NCI-H748 treated with DMSO at 0.1 percent for 48 hours (cell line): Measurements from ENCODE around the gene NAA25.
"Not testable (repeated sequence)": the region's sequence is repeated elsewhere in the genome, so short reads cannot be mapped to it uniquely, and the experiment has no call there.

Experiments
- DNase-seq: peaks from one replicate; lab custom pipeline; 2025; lab: John Stamatoyannopoulos, UW

The NAA25 gene

DNA sequence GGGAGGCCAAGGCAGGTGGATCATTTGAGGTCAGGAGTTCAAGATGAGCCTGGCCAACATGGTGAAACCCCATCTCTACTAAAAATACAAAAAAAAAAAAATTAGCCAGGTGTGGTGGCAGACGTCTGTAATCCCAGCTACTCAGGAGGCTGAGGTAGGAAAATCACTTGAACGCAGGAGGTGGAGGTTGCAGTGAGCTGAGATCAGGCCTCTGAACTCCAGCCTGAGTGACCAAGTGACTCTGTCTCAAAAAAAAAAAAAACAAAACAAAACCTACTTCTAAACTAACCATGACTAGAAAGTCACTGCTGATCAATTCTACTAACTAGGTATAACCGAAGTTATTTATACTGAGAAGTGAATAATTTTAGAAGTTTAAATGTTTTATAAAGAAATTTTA lies 99.0 kb downstream of the NAA25 start:
- not testable (repeated sequence) for DNase-seq

DNA sequence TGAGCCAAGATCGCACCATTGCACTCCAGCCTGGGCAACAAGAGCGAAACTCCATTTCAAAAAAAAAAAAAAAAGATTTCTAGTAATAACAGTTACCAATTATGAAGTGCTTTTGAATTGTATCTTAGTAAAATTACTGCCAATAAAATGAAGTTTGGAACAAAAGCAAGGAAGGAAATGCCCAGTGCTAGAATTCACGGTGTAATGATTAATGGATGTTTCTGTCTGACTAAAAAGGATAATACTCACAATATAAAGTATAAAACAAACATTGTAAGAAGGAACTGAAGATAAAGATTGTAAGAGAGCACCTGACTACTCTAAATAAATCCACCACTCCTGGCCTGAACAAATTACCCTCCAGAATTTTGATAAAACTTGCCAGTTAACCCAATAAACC lies 99.7 kb downstream of the NAA25 start:
- DNase-seq: no peak

DNA sequence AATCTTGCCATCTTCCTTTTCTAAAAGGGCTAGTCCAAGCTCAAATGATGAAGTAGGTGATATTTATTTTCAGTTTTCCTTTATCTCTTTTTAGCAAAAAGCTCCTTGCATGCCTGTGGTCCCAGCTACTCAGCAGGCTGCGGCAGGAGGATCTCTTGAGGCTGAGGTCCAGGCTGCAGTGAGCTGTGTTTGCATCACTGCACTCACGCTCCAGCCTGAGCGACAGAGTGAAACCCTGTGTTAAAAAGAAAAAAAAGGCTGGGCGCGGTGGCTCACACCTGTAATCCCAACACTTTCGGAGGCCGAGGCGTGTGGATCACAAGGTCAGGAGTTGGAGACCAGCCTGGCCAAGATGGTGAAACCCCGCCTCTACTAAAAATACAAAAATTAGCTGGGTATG lies 100.6 kb downstream of the NAA25 start:
- no peak for DNase-seq

DNA sequence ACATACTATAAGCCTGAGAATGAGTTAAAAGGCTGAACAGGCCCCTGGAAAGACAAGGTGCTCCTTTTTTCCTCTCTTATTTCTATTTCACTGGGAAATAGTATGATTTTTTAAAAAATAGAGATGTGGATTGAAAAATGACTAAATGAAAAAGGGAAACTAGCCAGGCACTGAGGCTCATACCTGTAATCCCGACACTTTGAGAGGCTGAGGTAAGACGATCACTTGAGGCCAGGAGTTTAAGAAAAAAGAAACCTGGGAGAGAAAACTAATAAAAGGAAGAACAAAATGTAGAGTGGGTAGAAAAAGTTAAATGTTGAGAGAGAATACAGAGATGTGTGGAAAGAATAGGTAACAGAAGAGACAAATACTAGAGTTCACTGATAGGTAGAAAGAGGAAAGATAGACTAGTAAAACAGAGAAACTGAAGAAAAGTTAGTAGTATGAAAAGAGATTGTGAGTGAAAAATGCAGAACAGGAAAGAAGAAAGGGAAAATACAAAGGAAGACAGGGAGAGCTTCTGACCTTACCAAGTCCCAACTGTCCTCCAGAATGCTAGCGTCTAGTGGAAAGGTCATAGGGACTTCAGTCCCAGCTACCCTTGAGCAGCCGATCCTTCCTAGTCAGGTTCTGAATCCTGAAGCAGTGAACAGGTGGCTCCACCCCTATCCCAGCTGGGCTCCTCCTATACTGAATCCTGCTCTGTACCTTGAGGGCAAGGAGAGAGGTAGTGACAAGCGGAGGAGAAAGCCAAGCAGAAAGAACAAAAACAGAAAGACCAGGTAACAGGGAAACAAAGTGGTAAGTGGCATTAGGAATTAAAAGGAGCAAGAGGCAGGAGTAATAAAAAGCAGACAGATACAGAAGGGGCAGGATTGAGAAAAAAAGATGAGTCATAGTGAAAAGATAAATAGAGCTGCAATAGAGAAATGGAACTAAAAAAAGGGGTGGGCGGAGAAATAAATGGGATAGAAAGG lies 102.9 kb downstream of the NAA25 start:
- no peak for DNase-seq

DNA sequence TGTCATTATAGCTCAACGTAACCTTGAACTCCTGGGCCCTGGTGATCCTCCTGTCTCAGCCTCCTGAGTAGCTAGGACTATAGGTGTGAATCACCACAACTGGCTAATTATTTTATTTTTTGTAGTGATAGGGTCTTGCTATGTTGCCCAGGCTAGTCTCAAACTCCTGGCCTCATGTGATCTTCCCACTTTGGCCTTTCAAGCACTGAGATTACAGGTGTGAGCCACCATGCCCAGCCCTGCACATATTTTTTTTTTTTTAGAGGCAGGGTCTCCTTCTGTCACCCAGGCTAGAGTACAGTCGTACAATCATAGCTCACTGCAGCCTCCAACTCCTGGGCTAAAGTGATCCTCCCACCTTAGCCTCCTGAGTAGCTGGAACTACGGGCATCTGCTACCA lies 104.5 kb downstream of the NAA25 start:
- DNase-seq: no peak

DNA sequence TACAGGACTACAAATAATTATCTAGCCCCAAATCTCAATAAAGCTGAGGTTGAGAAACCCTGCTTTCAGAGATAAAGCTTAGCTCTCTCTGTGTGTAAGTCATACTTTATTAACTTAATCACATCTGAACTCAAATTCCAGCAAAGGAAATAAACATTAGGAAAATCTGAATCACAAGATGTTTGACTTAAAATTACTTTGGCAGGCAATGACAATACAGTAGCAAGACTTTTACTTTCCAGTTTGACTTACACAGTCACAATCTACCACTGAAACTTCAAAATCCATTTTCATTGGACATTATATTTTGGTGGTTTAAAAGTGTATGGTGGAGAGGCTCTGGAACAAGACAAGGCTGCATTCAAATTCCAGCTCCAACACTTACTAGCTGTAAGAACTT lies 107.0 kb downstream of the NAA25 start:
- no peak for DNase-seq

DNA sequence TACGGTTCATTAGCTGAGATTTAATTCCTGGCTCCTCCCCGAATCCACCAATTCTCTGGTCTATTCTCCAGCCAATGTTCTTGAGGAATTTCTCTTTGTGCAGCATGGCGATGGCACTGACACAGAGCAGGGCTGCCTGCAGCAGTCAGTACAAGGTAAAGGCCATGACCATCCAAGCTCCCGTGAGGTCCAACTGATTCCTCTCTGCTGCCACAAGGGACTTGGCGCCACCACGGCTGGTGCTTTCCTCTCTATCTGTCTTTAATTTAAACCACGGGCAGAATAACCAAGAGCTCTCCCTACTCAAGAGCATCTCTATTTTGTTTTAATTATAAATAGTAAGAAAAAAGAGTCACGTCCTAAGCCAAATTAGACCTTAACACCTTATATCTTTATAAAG lies 107.8 kb downstream of the NAA25 start:
- DNase-seq: no peak

DNA sequence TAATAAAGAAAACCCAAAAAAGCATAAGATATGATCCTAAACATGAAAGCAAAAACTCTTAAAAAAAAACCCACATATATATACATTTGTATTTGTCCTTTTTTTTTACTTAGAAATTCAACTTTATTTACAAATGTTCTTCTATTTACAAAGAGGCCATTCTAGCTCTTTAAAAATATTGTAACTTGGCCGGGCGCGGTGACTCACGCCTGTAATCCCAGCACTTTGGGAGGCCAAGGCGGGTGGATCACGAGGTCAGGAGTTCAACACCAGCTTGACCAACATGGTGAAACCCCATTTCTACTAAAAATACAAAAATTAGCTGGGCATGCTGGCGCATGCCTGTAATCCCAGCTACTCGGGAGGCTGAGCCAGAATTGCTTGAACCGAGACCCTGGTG lies 109.5 kb downstream of the NAA25 start:
- DNase-seq: not testable (repeated sequence)

DNA sequence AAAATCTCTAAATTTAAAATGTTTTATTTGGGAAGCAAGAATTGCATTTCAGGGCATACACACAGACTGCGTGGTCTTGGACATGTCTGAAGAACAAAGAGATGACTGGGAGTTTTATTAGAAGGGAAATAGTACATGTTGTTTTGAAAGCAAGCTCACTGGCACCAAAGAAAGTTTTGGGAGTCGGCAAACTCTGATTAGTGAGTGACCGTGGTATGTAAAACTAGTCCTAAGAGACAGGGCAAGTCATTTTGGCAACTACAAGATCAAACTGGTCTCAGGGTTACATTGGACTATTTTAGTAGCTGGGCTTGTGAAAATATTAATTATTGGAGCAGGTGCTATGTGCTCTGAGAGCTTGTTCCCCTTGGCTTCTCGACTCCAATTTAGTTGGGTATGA lies 110.6 kb downstream of the NAA25 start:
- DNase-seq: no peak

DNA sequence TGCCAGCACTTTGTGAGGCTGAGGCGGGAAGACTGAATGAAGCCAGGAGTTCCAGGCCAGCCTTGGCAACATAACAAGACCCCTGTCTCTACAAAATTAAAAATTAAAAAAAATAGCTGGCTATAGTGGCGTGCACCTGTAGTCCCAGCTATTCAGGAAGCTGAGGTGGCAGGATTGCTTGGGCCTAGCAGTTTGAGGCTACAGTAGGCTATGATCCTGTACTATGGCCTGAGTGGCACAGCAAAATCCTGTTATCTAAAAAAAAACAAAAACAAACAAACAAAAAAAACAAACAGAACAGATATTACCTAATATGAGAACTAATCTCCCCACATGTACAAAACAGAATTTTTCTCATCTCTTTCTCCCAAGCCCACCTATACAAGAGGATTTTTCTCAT lies 111.3 kb downstream of the NAA25 start:
- no peak for DNase-seq

DNA sequence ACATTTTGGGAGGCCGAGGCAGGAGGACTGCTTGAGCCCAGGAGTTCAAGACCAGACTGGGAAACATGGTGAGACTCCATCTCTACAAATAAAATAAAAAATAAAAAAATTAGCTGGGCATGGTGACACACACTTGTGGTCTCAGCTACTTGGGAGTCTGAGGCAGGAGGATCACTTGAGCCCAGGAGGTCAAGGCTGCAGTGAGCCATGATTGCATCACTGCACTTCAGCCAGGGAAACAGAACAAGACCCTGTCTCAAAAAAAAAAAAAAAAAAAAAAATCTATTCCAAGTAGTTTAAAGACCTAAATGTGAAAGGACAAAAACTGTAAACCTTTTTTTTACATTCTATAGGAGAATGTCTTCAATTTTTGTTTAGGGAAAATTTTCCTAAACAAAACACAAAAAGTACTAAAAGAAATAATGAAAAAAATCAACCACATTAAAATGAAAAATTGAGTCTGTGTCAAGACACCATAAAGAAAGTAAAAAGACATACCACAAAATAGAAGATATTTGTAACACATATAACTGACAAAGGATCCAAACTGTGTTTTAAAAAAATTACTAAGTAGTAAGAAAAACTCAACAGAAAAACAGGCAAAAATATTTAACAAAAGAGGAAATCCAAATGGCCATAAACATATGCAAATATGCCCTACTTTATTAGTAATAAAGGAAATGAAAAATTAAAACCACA lies 112.7 kb downstream of the NAA25 start:
- no peak for DNase-seq

DNA sequence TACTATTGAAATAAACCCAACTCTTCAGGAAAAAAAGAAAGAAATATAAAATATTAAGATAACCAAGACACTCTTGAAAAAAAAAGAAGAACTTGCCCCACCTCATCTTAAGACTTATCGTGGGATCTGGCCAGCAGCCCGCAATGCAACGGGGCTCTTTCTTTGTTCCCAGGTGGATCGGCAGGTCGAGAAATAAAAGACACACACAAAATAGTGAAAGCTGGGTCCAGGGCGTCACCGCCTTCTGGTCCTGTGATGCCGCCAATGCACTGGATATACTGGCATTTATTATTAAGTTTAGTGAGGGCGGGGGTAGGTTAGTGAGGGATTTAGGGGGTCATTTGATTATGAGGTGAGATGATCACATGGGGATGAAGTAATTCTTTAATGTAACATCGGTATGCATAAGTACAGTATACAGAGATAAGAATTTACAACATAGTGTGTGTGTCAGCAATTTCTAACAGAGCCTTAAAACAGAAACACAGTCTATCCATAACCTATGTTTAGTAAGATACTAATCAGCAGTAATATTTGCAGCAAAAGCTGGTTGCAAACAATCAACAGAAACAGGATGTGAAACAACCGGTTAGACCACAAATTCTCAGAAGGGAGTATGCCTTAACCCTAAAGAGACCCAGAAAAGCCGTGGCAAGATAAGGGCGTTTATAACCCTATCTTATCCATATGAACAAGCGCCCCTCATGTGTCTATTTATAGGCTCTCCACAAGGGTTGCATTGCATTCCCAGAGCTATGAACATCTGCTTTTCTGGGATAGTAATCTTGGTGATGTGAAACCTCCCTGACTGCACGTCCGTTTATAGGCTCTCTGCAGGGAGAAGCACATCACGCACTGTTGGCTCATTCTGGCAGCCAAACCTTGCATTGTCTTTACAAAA lies 114.1 kb downstream of the NAA25 start:
- not testable (repeated sequence) for DNase-seq

DNA sequence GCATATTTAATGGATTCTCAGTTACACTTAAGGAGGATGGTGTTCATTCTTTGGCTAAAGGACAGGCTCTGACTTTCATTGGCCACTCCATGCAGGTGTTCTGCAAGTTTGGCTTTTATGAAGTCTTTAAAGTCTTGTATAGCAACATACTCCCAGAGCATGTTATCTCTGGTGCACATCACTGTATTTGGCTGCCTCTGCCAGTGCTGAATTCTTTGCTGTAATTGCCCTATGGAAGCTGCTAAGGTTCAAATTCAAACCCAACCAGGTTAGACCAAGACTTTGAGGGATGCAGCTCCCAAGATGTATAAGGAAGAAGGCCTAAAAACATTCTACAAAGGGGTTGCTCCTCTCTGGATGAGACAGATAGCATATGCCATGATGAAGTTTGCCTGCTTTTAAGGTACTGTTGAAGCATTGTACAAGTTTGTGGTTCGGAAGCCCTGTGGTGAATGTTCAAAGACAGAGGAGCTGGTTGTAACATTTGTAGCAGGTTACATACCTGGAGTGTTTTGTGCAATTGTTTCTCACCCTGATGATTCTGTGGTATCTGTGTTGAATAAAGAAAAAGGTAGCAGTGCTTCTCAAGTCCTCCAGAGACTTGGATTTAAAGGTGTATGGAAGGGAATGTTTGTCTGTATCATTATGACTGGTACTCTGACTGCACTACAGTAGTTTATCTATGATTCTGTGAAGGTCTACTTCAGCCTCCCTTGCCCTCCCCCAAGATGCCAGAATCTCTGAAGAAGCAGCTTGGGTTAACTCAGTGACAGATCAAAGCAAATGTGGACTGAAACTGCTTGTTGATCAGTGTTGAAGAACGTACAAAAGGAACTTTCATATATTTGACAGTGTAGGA lies 115.1 kb downstream of the NAA25 start:
- no peak for DNase-seq

DNA sequence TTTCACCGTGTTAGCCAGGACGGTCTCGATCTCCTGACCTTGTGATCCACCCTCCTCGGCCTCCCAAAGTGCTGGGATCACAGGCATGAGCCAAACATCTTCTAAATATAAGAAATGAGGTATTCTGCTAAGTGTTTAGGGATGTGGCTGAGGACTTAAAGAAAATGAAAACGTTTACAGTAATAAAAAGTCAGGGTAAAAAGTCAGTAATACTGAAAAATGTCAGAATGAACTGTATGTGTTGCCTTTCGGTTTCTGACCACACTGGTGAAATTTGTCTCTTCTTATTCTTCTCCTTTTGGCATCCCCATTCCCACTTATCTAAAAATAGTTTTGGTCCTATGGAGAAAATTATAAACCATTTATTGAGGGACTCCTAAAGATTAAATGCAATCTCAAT lies 116.1 kb downstream of the NAA25 start:
- DNase-seq: no peak

DNA sequence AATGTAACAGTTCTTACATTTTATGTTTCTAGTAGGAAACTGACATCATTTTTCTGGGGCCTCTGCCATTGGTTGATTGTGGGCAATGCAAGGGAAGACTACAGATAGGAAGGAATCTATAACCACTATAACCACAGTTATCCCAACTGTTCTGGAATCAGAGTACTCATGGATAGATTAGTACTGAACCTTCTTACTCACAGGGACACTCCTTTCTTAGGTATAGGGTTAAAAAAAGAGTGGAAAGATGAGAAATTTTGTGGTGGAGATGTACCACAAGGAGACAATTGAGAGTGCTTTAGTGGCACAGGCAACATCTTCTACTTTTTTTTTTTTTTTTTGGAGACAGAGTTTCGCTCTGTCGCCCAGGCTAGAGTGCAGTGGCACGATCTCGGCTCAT lies 116.6 kb downstream of the NAA25 start:
- DNase-seq: no peak

DNA sequence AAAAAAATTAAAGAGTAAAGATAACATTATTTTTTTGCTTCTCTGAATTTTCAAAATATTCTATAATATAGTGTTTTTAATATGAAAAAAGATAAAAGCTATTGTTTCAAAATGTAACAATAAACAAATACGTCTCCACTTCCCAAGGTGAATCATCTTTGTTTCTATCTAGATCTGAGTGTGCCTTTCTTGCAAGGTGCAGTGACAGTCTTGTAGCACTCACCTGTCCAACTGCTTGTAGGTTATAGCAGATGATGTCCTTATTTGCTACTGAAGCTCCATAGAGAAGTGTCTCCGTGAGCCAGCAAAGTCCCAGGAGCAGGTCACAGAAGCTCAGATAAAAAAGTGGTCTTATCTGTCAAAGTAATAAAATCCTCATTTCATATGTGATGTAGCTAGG lies 117.0 kb downstream of the NAA25 start:
- DNase-seq: no peak

DNA sequence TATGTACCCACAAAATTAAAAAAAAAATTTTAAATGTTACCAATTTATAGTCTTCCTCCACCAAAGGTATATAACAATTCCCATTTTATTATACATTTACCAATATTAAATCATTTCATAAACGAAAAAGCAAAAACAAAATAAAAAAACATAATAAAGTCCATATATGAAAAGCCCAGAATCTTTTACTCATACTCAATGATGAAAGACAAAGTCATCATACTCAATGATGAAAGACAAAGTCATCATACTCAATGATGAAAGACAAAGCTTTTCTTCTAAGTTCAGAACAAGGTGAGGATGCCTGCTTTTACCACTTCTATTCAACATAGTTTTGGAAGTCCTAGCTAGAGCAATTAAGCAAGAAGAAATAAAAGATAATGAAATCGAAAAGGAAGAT lies 123.8 kb downstream of the NAA25 start:
- no peak for DNase-seq

DNA sequence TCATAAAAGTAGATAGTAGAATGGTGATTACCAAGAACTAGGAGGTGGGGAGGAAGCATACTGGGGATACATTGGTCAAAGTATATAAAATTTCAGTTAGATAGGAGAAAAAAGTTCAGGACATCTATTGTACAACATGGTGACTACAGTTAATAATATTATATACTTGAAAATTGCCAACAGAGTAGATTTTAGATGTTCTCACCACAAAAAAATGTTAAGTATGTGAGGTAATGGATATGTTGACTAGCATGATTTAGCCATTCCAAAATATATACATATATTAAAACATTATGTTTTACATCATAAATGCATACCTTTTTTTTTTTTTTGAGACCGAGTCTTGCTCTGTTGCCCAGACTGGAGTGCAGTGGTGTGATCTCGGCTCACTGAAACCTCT lies 126.6 kb downstream of the NAA25 start:
- no peak for DNase-seq

DNA sequence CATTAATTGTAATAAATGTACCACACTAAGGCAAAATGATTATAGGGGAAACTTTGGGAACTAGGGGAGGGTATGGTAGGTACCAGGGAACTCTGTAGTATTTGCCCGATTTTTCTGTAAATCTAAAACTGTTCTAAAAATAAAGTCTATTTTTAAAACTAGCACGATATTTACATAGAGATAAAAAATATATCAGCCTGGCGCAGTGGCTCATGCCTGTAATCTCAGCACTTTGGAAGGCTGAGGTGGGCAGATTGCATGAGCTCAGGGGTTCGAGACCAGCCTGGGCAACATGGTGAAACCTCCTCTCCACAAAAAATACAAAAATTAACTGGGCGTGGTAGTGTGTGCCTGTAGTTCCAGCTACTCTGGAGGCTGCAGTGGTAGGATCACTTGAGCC lies 128.0 kb downstream of the NAA25 start:
- no peak for DNase-seq

DNA sequence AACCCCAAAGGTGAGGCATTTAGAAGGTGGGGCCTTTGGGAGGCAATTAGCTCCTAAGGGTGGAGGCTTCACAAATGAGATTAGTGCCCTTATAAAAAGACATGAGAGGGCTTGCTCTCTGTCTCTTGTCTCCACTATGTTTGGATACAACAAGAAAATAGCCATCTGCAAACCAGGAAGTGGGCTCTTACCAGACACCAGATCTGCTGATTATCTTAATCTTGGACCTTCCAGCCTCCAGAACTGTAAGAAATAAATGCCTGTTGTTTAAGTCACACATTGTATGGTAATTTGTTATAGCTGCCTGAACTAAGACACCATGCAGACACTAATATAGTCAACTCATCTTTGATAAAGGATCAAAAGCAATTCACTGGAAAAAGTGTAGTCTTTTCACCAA lies 130.0 kb downstream of the NAA25 start:
- no peak for DNase-seq

DNA sequence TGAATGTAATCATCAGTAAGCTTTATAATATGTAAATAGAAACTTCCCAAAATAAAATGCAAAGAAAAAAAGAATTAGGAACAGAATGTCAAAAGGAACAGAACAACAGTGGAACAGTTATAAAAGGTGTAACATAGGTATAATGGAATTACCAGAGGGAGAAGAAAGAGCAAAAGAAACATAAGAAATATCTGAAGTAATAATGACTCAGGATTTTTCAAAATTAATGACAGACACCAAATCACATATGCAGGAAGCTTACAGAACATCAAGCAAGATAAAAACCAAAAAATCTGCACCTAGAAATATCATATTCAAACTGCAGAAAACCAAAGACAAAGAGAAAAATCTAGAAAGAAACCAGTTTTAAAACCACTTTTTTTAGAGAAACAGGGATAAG lies 131.7 kb downstream of the NAA25 start:
- no peak for DNase-seq
